Forelimb muscle (tissue), 1 donor: ENCODE results near the gene OR13G1. TPM values are rescaled to one million over a fixed set of nuclear protein-coding genes. Genes with fewer than 3 reads are reported as not detected.
"Not testable (repeated sequence)": the region's sequence is repeated elsewhere in the genome, so short reads cannot be mapped to it uniquely, and the experiment has no call there.

Source experiments
- DNase-seq: peaks from one replicate; pipeline ENCODE4 v3.0.0-alpha.2; 2013; ENCODE audit warnings: low read depth
- polyA plus RNA-seq: library from polyadenylated mRNA; unstranded; fragments of 120-200 nt; gene quantifications from one replicate; pipeline ENCODE4 v1.2.1, GENCODE V29; 2013; ENCODE audit not compliant: insufficient read length

OR13G1 gene
- not detected for polyA plus RNA-seq

GRCh38 chr1:247679639-247680038 lies at the start of gene OR13G1:
TSS of gene OR13G1 (minus strand) at chr1:247679739. CDS start at chr1:247673041, 6,698 bp downstream.
- no peak for DNase-seq

GRCh38 chr1:247721222-247721621 lies 41.7 kb upstream of the OR13G1 start:
- no peak for DNase-seq

- no peak for DNase-seq
These were observed 37.0 kb upstream of the OR13G1 start, which contains the start of gene OR6F1 for GRCh38 chr1:247716546-247716945. TSS of gene OR6F1 (minus strand) at chr1:247716646. CDS start at chr1:247712755, 3,891 bp downstream.

- no peak for DNase-seq
These were observed 34.2 kb upstream of the OR13G1 start for GRCh38 chr1:247713753-247714152.

- DNase-seq: not testable (repeated sequence)
These were observed 31.1 kb upstream of the OR13G1 start for GRCh38 chr1:247710681-247711080.

GRCh38 chr1:247701338-247701737 lies 21.8 kb upstream of the OR13G1 start:
- DNase-seq: no peak

GRCh38 chr1:247681288-247681897 lies 1.9 kb upstream of the OR13G1 start:
- DNase-seq: no peak

- no peak for DNase-seq
These were observed 632 bp upstream of the OR13G1 start for GRCh38 chr1:247680171-247680570.

GRCh38 chr1:247669225-247669624 lies 10.3 kb downstream of the OR13G1 start:
- no peak for DNase-seq

- DNase-seq: no peak
These were observed 23.2 kb downstream of the OR13G1 start for GRCh38 chr1:247656221-247656875.

- DNase-seq: no peak
These were observed 26.5 kb downstream of the OR13G1 start for GRCh38 chr1:247653040-247653439.

GRCh38 chr1:247647864-247648263 lies 31.7 kb downstream of the OR13G1 start:
- no peak for DNase-seq

GRCh38 chr1:247646867-247647266 lies 32.7 kb downstream of the OR13G1 start:
- DNase-seq: no peak

- DNase-seq: no peak
These were observed 36.8 kb downstream of the OR13G1 start for GRCh38 chr1:247642742-247643141.

- peak; percentile 5 for DNase-seq
These were observed 40.1 kb downstream of the OR13G1 start for GRCh38 chr1:247639381-247639981.

- no peak for DNase-seq
These were observed 40.8 kb downstream of the OR13G1 start for GRCh38 chr1:247638781-247639180.

GRCh38 chr1:247638011-247638410 lies 41.5 kb downstream of the OR13G1 start:
- DNase-seq: no peak

- no peak for DNase-seq
These were observed 51.6 kb downstream of the OR13G1 start for GRCh38 chr1:247627951-247628350.

Other genes with a start within 250 kb of the OR13G1 start
- 0.06 TPM for gene OR2B11, start 221.6 kb downstream of the OR13G1 start, polyA plus RNA-seq
- not detected for gene OR2C3, start 143.3 kb downstream of the OR13G1 start, polyA plus RNA-seq
- gene GCSAML, start 130.6 kb downstream of the OR13G1 start, polyA plus RNA-seq: 0.11 TPM
- gene OR2G2, start 91.4 kb downstream of the OR13G1 start, polyA plus RNA-seq: not detected
- gene OR2G3, start 74.2 kb downstream of the OR13G1 start, polyA plus RNA-seq: not detected
- gene OR6F1, start 36.9 kb upstream of the OR13G1 start, polyA plus RNA-seq: not detected
- not detected for gene OR14K1, start 58.9 kb upstream of the OR13G1 start, polyA plus RNA-seq
- gene OR14A2, start 68.4 kb upstream of the OR13G1 start, polyA plus RNA-seq: not detected
- not detected for gene OR1C1, start 80.8 kb upstream of the OR13G1 start, polyA plus RNA-seq
- not detected for gene OR14A16, start 144.4 kb upstream of the OR13G1 start, polyA plus RNA-seq
- not detected for gene OR11L1, start 162.2 kb upstream of the OR13G1 start, polyA plus RNA-seq
- gene TRIM58, start 177.4 kb upstream of the OR13G1 start, polyA plus RNA-seq: 3.1 TPM
- gene OR2W3, start 215.8 kb upstream of the OR13G1 start, polyA plus RNA-seq: 0.49 TPM
- not detected for gene OR2T8, start 240.5 kb upstream of the OR13G1 start, polyA plus RNA-seq
- gene OR2AJ1, start 245.2 kb upstream of the OR13G1 start, polyA plus RNA-seq: not detected